22Rv1 (cell line): Measurements from ENCODE around the gene SLC10A3.

Source experiments
- ZFX ChIP-seq: fragments of 450-650 bp; IDR thresholded peaks from 2 replicates; pipeline ENCODE4 v1.6.1; 2017; ENCODE audit warnings: antibody characterized with exemption, borderline replicate concordance
- TF ChIP-seq, protein P1 (sequence below): fragments of 450-650 bp; IDR thresholded peaks from 2 replicates; pipeline ENCODE4 v1.5.1; 2017; ENCODE audit warnings: mild to moderate bottlenecking

DNA sequence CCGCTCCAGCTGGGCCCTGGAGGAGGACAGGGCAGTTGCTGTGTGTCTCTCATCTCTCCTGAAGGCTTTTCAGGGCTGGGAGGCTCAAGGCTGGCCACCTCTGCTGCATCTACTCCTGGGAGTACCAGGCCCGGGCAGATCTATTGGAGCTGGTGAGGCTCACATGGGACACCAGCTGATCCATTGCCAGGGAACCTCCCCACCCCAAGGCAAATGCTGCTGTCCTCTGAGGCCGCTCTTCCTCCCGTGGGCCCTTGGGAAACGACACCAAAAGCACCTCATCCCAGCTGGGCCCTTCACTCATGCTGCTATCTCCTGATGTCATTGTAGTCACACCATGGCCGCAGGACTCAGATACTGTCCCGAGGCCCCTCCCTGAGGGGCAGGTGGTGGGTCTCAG lies 7.6 kb downstream of the SLC10A3 start:
- TF ChIP-seq, protein P1, sequence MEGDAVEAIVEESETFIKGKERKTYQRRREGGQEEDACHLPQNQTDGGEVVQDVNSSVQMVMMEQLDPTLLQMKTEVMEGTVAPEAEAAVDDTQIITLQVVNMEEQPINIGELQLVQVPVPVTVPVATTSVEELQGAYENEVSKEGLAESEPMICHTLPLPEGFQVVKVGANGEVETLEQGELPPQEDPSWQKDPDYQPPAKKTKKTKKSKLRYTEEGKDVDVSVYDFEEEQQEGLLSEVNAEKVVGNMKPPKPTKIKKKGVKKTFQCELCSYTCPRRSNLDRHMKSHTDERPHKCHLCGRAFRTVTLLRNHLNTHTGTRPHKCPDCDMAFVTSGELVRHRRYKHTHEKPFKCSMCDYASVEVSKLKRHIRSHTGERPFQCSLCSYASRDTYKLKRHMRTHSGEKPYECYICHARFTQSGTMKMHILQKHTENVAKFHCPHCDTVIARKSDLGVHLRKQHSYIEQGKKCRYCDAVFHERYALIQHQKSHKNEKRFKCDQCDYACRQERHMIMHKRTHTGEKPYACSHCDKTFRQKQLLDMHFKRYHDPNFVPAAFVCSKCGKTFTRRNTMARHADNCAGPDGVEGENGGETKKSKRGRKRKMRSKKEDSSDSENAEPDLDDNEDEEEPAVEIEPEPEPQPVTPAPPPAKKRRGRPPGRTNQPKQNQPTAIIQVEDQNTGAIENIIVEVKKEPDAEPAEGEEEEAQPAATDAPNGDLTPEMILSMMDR = no peak
- TF ChIP-seq ZFX = no peak
